Ovary (tissue), 3 donors: ENCODE results near the gene LSP1.

Experiments
- EP300 ChIP-seq: sonication (generic); formaldehyde crosslinking; IDR thresholded peaks from one replicate; pipeline ENCODE4 v1.6.1; 2017; ENCODE audit warnings: antibody characterized with exemption
- POLR2A ChIP-seq: fragments of 450-650 bp; IDR thresholded peaks from one replicate; pipeline ENCODE4 v1.6.1; 2017; ENCODE audit warnings: antibody characterized with exemption, mild to moderate bottlenecking, moderate library complexity
- TF ChIP-seq, protein P1 (sequence below), 3 donors: fragments of 450-650 bp in 2 of 3; fragments of 200-600 bp in 1 of 3; IDR thresholded peaks; one replicate each; pipeline versions ENCODE4 v1.5.1 to v1.8.0; 2016 to 2022; ENCODE audit warnings: antibody characterized with exemption in 3 of 3, mild to moderate bottlenecking in 1 of 3
- donor health status: DM: no; HTN: no; CAD: no.

DNA sequence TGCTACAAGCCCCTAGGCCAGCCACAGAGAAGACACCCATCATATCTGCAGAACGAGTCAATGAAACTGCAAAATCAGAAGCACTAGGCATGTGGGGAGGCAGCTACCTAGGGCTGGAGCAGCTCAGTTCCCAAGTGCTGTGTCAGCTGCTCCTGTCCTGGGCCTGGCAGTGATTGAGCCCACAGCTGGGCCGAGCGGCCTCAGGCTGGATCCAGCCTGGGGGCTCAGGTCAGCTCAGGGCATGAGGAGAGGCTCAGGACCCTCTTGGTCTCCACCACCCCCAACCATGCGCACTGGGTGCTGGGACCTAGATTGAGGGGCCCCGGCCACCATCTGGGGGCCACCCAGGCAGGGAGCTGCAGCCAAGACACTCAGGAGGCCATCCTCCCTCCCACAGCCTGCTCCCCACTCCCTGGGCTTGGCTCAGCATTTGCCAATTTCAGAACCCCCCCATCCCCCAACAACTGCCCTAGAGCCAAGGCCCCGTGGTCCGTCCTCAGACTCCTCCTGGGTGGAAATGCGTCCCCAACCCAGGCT lies 64.2 kb downstream of the LSP1 start:
- TF ChIP-seq, protein P1, sequence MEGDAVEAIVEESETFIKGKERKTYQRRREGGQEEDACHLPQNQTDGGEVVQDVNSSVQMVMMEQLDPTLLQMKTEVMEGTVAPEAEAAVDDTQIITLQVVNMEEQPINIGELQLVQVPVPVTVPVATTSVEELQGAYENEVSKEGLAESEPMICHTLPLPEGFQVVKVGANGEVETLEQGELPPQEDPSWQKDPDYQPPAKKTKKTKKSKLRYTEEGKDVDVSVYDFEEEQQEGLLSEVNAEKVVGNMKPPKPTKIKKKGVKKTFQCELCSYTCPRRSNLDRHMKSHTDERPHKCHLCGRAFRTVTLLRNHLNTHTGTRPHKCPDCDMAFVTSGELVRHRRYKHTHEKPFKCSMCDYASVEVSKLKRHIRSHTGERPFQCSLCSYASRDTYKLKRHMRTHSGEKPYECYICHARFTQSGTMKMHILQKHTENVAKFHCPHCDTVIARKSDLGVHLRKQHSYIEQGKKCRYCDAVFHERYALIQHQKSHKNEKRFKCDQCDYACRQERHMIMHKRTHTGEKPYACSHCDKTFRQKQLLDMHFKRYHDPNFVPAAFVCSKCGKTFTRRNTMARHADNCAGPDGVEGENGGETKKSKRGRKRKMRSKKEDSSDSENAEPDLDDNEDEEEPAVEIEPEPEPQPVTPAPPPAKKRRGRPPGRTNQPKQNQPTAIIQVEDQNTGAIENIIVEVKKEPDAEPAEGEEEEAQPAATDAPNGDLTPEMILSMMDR (IDR thresholded peaks at IDR 0.05): no peak
- no peak for TF ChIP-seq EP300
- TF ChIP-seq POLR2A: no peak
